IMR-90 (cell line): ENCODE results near the gene CHRD. TPM values are rescaled to one million over a fixed set of nuclear protein-coding genes. Genes with fewer than 3 reads are reported as not detected.

Source experiments
- ATAC-seq: fragments of 200-7000 bp; cut with Tn5 transposase; 2 replicates; pipeline ENCODE4 v1.9.1; 2020; ENCODE audit warnings: low read depth, mild to moderate bottlenecking, moderate library complexity
- BruUV-seq: library from RNA; stranded (reverse); fragments of 400-500 nt; replicated peaks from 2 replicates; lab custom pipeline; 2021; lab: Mats Ljungman, UMichigan
- CTCF ChIA-PET: fragments of 300-600 bp; formaldehyde crosslinking; extraction: SDS; loops from one replicate; lab custom pipeline; 2021; ENCODE audit warnings: antibody characterized with exemption; lab: Yijun Ruan, JAX
- POLR2A ChIA-PET: fragments of 300-600 bp; sonication (Branson Sonifier 250); formaldehyde crosslinking; loops from one replicate; lab custom pipeline; 2022; ENCODE audit warnings: antibody characterized with exemption; ENCODE audit not compliant: unreplicated experiment; lab: Charles Lee
- DNase-seq: peaks from one replicate; pipeline ENCODE4 v3.0.0; 2013
- H2AFZ ChIP-seq: replicated peaks from 2 replicates; pipeline ENCODE3; 2013; ENCODE audit warnings: low read length, mild to moderate bottlenecking; ENCODE audit not compliant: poor library complexity
- H2AK5ac ChIP-seq: 2 replicates; pipeline ENCODE4 v1.6.1; 2013; ENCODE audit warnings: low read depth, low read length, inconsistent platforms
- H2AK9ac ChIP-seq: replicated peaks from 2 replicates; pipeline ENCODE3; 2013; ENCODE audit warnings: mild to moderate bottlenecking, low read depth, low read length, moderate library complexity; ENCODE audit not compliant: poor library complexity
- H2BK120ac ChIP-seq: 2 replicates; pipeline ENCODE4 v1.6.1; 2013; ENCODE audit warnings: low read depth, low read length, inconsistent platforms
- H2BK15ac ChIP-seq: 3 replicates; pipeline ENCODE4 v1.6.1; 2013; ENCODE audit warnings: low read depth, low read length, inconsistent platforms
- H2BK20ac ChIP-seq: 2 replicates; pipeline ENCODE4 v1.6.1; 2013; ENCODE audit warnings: low read depth, mild to moderate bottlenecking, inconsistent platforms, low read length, moderate library complexity
- H2BK5ac ChIP-seq: 2 replicates; pipeline ENCODE4 v1.6.1; 2013; ENCODE audit warnings: mild to moderate bottlenecking, low read depth, low read length, inconsistent platforms; ENCODE audit not compliant: poor library complexity, severe bottlenecking
- H3K14ac ChIP-seq: replicated peaks from 2 replicates; pipeline ENCODE4 v1.6.1; 2013; ENCODE audit warnings: low read depth, low read length, inconsistent platforms
- H3K18ac ChIP-seq: 2 replicates; pipeline ENCODE4 v1.6.1; 2013; ENCODE audit warnings: low read depth, low read length, control low read depth
- H3K23ac ChIP-seq: 2 replicates; pipeline ENCODE4 v1.6.1; 2013; ENCODE audit warnings: low read depth, low read length, inconsistent platforms
- H3K27ac ChIP-seq: 2 replicates; pipeline ENCODE4 v1.5.1; 2013; ENCODE audit warnings: mild to moderate bottlenecking, control low read depth, low read length; ENCODE audit not compliant: insufficient read depth
- H3K27me3 ChIP-seq: 2 replicates; pipeline ENCODE4 v1.6.1; 2013; ENCODE audit warnings: low read length; ENCODE audit not compliant: control insufficient read depth, insufficient read depth
- H3K36me3 ChIP-seq: 2 replicates; pipeline ENCODE4 v1.6.1; 2013; ENCODE audit warnings: low read length, mixed read lengths; ENCODE audit not compliant: control insufficient read depth, insufficient read depth
- H3K4ac ChIP-seq: 2 replicates; pipeline ENCODE4 v1.6.1; 2013; ENCODE audit warnings: low read depth, low read length, inconsistent platforms
- H3K4me1 ChIP-seq: 2 replicates; pipeline ENCODE4 v1.6.1; 2013; ENCODE audit warnings: low read length, mixed read lengths; ENCODE audit not compliant: control insufficient read depth, insufficient read depth
- H3K4me2 ChIP-seq: 2 replicates; pipeline ENCODE4 v1.6.1; 2013; ENCODE audit warnings: low read depth, mild to moderate bottlenecking, control low read depth, low read length, moderate library complexity
- H3K4me3 ChIP-seq: 2 replicates; pipeline ENCODE4 v1.5.1; 2013; ENCODE audit warnings: low read depth, mild to moderate bottlenecking, control low read depth, low read length, moderate library complexity; ENCODE audit not compliant: insufficient read depth
- H3K56ac ChIP-seq: 2 replicates; pipeline ENCODE4 v1.6.1; 2013; ENCODE audit warnings: low read length, inconsistent platforms; ENCODE audit not compliant: insufficient read depth; ENCODE audit errors: extremely low read depth
- H3K79me1 ChIP-seq, 2 experiments: 2 replicates each; pipeline ENCODE4 v1.6.1; 2013; ENCODE audit warnings: low read length in 2 of 2, inconsistent platforms in 1 of 2, low read depth in 1 of 2
- H3K9ac ChIP-seq: 2 replicates; pipeline ENCODE4 v1.6.1; 2013; ENCODE audit warnings: low read depth, low read length, control low read depth
- H3K9me1 ChIP-seq: 2 replicates; pipeline ENCODE4 v1.6.1; 2013; ENCODE audit warnings: low read length, inconsistent platforms; ENCODE audit not compliant: insufficient read depth
- H3K9me3 ChIP-seq: 2 replicates; pipeline ENCODE4 v1.6.1; 2013; ENCODE audit warnings: low read length; ENCODE audit not compliant: control insufficient read depth, insufficient read depth
- H4K20me1 ChIP-seq: 2 replicates; pipeline ENCODE4 v1.6.1; 2013; ENCODE audit warnings: low read length, inconsistent platforms; ENCODE audit not compliant: insufficient read depth
- H4K5ac ChIP-seq: 2 replicates; pipeline ENCODE4 v1.6.1; 2013; ENCODE audit warnings: mild to moderate bottlenecking, low read depth, low read length, control low read depth
- H4K8ac ChIP-seq, 2 experiments: 2 replicates each; pipeline ENCODE4 v1.6.1; 2013; ENCODE audit warnings: low read depth in 2 of 2, low read length in 2 of 2, control low read depth in 1 of 2, inconsistent platforms in 1 of 2
- H4K91ac ChIP-seq: 2 replicates; pipeline ENCODE4 v1.6.1; 2013; ENCODE audit warnings: low read depth, low read length, inconsistent platforms; ENCODE audit not compliant: insufficient read depth
- CEBPB ChIP-seq: IDR thresholded peaks from 2 replicates; pipeline ENCODE4 v1.6.1; 2012; ENCODE audit warnings: low read depth, low read length, improper control_type of control experiment
- FOS ChIP-seq: fragments of 150-350 bp; IDR thresholded peaks from 2 replicates; pipeline ENCODE4 v1.6.1; 2016; ENCODE audit warnings: low read depth, low read length
- MAFK ChIP-seq: IDR thresholded peaks from 2 replicates; pipeline ENCODE4 v1.6.1; 2012; ENCODE audit warnings: low read depth, low read length, improper control_type of control experiment
- MAZ ChIP-seq: IDR thresholded peaks from 2 replicates; pipeline ENCODE4 v1.6.1; 2012; ENCODE audit warnings: low read depth, mild to moderate bottlenecking, low read length, improper control_type of control experiment, moderate library complexity, borderline replicate concordance
- NFE2L2 ChIP-seq: fragments of 150-350 bp; IDR thresholded peaks from 2 replicates; pipeline ENCODE4 v1.6.1; 2016; ENCODE audit warnings: low read depth, mild to moderate bottlenecking, low read length
- RCOR1 ChIP-seq: IDR thresholded peaks from 2 replicates; pipeline ENCODE4 v1.6.1; 2012; ENCODE audit warnings: mild to moderate bottlenecking, low read length, improper control_type of control experiment; ENCODE audit not compliant: insufficient replicate concordance
- RFX5 ChIP-seq: IDR thresholded peaks from 2 replicates; pipeline ENCODE4 v1.8.0; 2012; ENCODE audit warnings: low read depth, mild to moderate bottlenecking, low read length, moderate library complexity
- SMC3 ChIP-seq: fragments of 150-350 bp; IDR thresholded peaks from 2 replicates; pipeline ENCODE4 v1.6.1; 2016; ENCODE audit warnings: low read depth, mild to moderate bottlenecking, antibody characterized with exemption, low read length, moderate library complexity
- WGBS, 2 experiments: methylation state at CpG; one replicate each; pipeline versions ENCODE4 v1.1.5 to v1.1.7; 2013; ENCODE audit warnings: missing lambda C conversion rate in 2 of 2; ENCODE audit not compliant: insufficient read length in 1 of 2; ENCODE audit errors: extremely low coverage in 2 of 2; 5-methylcytosine and 5-hydroxymethylcytosine counted together
- dilution Hi-C: fragments of 300-500 bp; cut with HindIII; formaldehyde crosslinking; loops from one replicate; pipeline ENCODE4 v1.14.3; 2018; ENCODE audit warnings: low sequenced_read_pairs; ENCODE audit not compliant: unreplicated experiment
- in situ Hi-C: fragments of 300-500 bp; cut with MboI; formaldehyde crosslinking; loops from 3 replicates; pipeline ENCODE4 v1.14.3; 2019; ENCODE audit warnings: low sequenced_read_pairs, inconsistent platforms, mixed read lengths
- intact Hi-C: fragments of 100-400 bp; cut with micrococcal nuclease; formaldehyde crosslinking; loops from 2 replicates; pipeline ENCODE4 v1.10.0; 2022
- polyA plus RNA-seq, 3 experiments: library from polyadenylated mRNA; depleted of rRNA; stranded (reverse); fragments of >200 nt; gene quantifications; 2 replicates each; pipeline ENCODE4 v1.2.3, GENCODE V29; 2012; ENCODE audit warnings: low replicate concordance in 1 of 3
- total RNA-seq: library from RNA; depleted of rRNA; stranded (reverse); fragments of >200 nt; gene quantifications from 2 replicates; pipeline ENCODE4 v1.2.3, GENCODE V29; 2012
- TF ChIP-seq, protein P1 (sequence below): fragments of 150-350 bp; IDR thresholded peaks from 2 replicates; pipeline ENCODE4 v1.6.1; 2016; ENCODE audit warnings: low read depth, mild to moderate bottlenecking, low read length, moderate library complexity, borderline replicate concordance
- TF ChIP-seq, protein P2 (sequence below): fragments of 150-350 bp; IDR thresholded peaks from 2 replicates; pipeline ENCODE4 v1.6.1; 2017; ENCODE audit warnings: mild to moderate bottlenecking, antibody characterized with exemption, low read length, low read depth

Gene CHRD
- total and polyA plus RNA-seq, 2 of the 4 experiments (the other 2 are of a cell fraction), result under 0.01 to 0.09 TPM

DNA sequence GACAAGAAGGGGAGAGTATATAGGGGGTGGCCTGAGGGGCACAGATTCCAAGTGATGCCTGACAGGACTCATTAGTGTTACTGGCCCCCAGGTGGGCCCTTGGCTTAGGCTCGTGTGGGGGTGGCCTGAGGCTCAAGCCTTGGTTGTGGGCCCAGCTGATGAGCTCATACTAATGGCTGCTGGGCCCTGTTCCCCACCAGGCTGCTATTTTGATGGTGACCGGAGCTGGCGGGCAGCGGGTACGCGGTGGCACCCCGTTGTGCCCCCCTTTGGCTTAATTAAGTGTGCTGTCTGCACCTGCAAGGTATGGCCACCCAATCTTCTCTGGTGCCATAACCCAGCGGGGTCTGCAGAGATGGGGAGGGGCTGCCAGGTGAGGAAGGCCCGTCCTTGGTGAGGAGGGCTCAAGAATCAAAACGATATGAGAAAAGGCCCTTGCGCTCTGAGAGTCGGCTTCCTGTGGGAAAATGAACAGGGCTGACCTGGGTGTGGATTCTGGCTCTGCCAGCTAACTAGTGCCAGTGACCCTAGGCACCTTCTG is 7.4 kb downstream of the CHRD start:
- Histone ChIP-seq H3K23ac (no peak overlapping the region), H3K36me3 (no peaks in the 10 kb centered on the region), H3K4ac (no peak overlapping the region), H2AK5ac (no peak overlapping the region), H3K9ac (no peak overlapping the region), H3K4me1 (no peaks in the 10 kb centered on the region), H3K14ac (no peak overlapping the region), H3K56ac (no peak overlapping the region), H3K27me3 (peaks cover 75% of the 10 kb centered on the region), H3K79me1 (no peaks in the 10 kb centered on the region), H2BK120ac (no peak overlapping the region), H2BK20ac (no peak overlapping the region), H4K8ac (no peak overlapping the region), H3K4me3 (no peak overlapping the region), H4K5ac (no peak overlapping the region), H3K4me2 (no peak overlapping the region), H2BK15ac (no peak overlapping the region), H3K27ac (no peak overlapping the region), H3K9me1 (no peaks in the 10 kb centered on the region), H3K9me3 (no peaks in the 10 kb centered on the region), H4K20me1 (no peaks in the 10 kb centered on the region), H2AK9ac (no peak overlapping the region), H4K91ac (no peak overlapping the region), H2BK5ac (no peak overlapping the region), H2AFZ (no peak overlapping the region), H3K18ac (no peak overlapping the region)
- ChIA-PET POLR2A (no interaction called here), CTCF (interaction anchor here (0.7 kb wide), 1 partner anchor 16 kb away, joined by 4 read pairs; no protein-coding TSS in a partner anchor)
- in situ Hi-C loops (no loop called here), dilution Hi-C loops (no loop called here), intact Hi-C loops (no loop called here)
- no peak for DNase-seq
- WGBS, 2 experiments, result 63% methylated on average over 1 of the region's 12 CpGs; no CpG with 5 or more reads in 1 of the 2 experiments
- TF ChIP-seq CEBPB, result no peak
- TF ChIP-seq MAZ, result no peak
- TF ChIP-seq SMC3, result no peak
- no peak for TF ChIP-seq RFX5
- TF ChIP-seq MAFK, result no peak
- TF ChIP-seq, protein P1, sequence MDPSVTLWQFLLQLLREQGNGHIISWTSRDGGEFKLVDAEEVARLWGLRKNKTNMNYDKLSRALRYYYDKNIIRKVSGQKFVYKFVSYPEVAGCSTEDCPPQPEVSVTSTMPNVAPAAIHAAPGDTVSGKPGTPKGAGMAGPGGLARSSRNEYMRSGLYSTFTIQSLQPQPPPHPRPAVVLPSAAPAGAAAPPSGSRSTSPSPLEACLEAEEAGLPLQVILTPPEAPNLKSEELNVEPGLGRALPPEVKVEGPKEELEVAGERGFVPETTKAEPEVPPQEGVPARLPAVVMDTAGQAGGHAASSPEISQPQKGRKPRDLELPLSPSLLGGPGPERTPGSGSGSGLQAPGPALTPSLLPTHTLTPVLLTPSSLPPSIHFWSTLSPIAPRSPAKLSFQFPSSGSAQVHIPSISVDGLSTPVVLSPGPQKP, result no peak
- no peak for TF ChIP-seq RCOR1
- TF ChIP-seq, protein P2, sequence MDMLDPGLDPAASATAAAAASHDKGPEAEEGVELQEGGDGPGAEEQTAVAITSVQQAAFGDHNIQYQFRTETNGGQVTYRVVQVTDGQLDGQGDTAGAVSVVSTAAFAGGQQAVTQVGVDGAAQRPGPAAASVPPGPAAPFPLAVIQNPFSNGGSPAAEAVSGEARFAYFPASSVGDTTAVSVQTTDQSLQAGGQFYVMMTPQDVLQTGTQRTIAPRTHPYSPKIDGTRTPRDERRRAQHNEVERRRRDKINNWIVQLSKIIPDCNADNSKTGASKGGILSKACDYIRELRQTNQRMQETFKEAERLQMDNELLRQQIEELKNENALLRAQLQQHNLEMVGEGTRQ, result no peak
- TF ChIP-seq FOS, result no peak
- no peak for TF ChIP-seq NFE2L2
- BruUV-seq, result no TSS peak
- ATAC-seq, result no peak
